ENCODE results near the gene HOXA7. TPM values are rescaled to one million over a fixed set of nuclear protein-coding genes. Genes with fewer than 3 reads are reported as not detected.

HOXA7 gene
- total RNA-seq, 3 donors from 2014 or later, result 4.6 to 8.8 (median 6.2) TPM

GRCh38 chr7:27159266-27160144 is 3.0 kb upstream of the HOXA7 start:
- Histone ChIP-seq H3K27ac (peak overlapping the region; percentile 91 to 96), H3K9me3 (no peaks in the 10 kb centered on the region), H3K4me1 (peaks cover 3 to 5% of the 10 kb centered on the region in 2 donors), H3K36me3 (no peaks in the 10 kb centered on the region), H3K4me3 (peak overlapping the region in 2 of 3 donors; percentile 65 to 85), H3K27me3 (peaks cover 3 to 26% of the 10 kb centered on the region in 2 donors)
- intact Hi-C loops (cut with DNase I; ENCODE audit: low total_unique reads), result loop anchor here (5.0 to 10.0 kb wide), 2 partner anchors 792 to 955 kb away; partner anchors contain the start of genes CBX3 and HNRNPA2B1
- TF ChIP-seq POLR2AphosphoS5 (IDR thresholded peaks at IDR 0.05), result no peak
- TF ChIP-seq CTCF (IDR thresholded peaks at IDR 0.05), result no peak
- TF ChIP-seq POLR2A (IDR thresholded peaks at IDR 0.05), result no peak
- DNase-seq (ENCODE audit: low spot score in 2 of 2), result peak in 1 of 2 donors; percentile 45

- no peaks in the 10 kb centered on the region for H3K36me3 ChIP-seq
- H3K27ac ChIP-seq, result peak overlapping the region; percentile 91 to 96
- H3K27me3 ChIP-seq, result peaks cover 3 to 29% of the 10 kb centered on the region in 2 donors
- TF ChIP-seq POLR2AphosphoS5 (IDR thresholded peaks at IDR 0.05) (no peak), CTCF (IDR thresholded peaks at IDR 0.05) (no peak), POLR2A (IDR thresholded peaks at IDR 0.05) (no peak)
- peak overlapping the region in 2 of 3 donors; percentile 65 to 93 for H3K4me3 ChIP-seq
- H3K4me1 ChIP-seq, result peaks cover 3 to 5% of the 10 kb centered on the region in 2 donors
- intact Hi-C loops (cut with DNase I; ENCODE audit: low total_unique reads), result loop anchor here (10.0 kb wide), 1 partner anchor 954 kb away; the partner anchor contains the start of genes CBX3 and HNRNPA2B1
- peak in 1 of 2 donors; percentile 52 for DNase-seq (ENCODE audit: low spot score in 2 of 2)
- no peaks in the 10 kb centered on the region for H3K9me3 ChIP-seq
Observed at GRCh38 chr7:27158436-27159265, 2.2 kb upstream of the HOXA7 start.

GRCh38 chr7:27157702-27158431 is 1.4 kb upstream of the HOXA7 start:
- Histone ChIP-seq H3K4me1 (peaks cover 4 to 5% of the 10 kb centered on the region in 2 donors), H3K27ac (peak overlapping the region; percentile 91 to 96), H3K4me3 (peak overlapping the region in 2 of 3 donors; percentile 65 to 93), H3K36me3 (no peaks in the 10 kb centered on the region), H3K9me3 (no peaks in the 10 kb centered on the region), H3K27me3 (peaks cover 5 to 37% of the 10 kb centered on the region in 2 donors)
- TF ChIP-seq POLR2AphosphoS5 (IDR thresholded peaks at IDR 0.05), result no peak
- no peak for TF ChIP-seq POLR2A (IDR thresholded peaks at IDR 0.05)
- no peak for TF ChIP-seq CTCF (IDR thresholded peaks at IDR 0.05)
- DNase-seq (ENCODE audit: low spot score in 2 of 2), result peak in 1 of 2 donors; percentile 41
- intact Hi-C loops (cut with DNase I; ENCODE audit: low total_unique reads), result loop anchor here (10.0 kb wide), 1 partner anchor 953 kb away; the partner anchor contains the start of genes CBX3 and HNRNPA2B1

GRCh38 chr7:27156916-27157701 is 634 bp upstream of the HOXA7 start:
- Histone ChIP-seq H3K27me3 (peaks cover 7 to 44% of the 10 kb centered on the region in 2 donors), H3K36me3 (no peaks in the 10 kb centered on the region), H3K4me1 (peaks cover 5 to 9% of the 10 kb centered on the region in 2 donors), H3K9me3 (no peaks in the 10 kb centered on the region), H3K4me3 (peak overlapping the region; percentile 65 to 93 (median 67)), H3K27ac (peak overlapping the region; percentile 91 to 96)
- DNase-seq (ENCODE audit: low spot score in 2 of 2), result peak in 1 of 2 donors; percentile 50
- intact Hi-C loops (cut with DNase I; ENCODE audit: low total_unique reads), result loop anchor here (10.0 kb wide), 1 partner anchor 952 kb away; the partner anchor contains the start of genes CBX3 and HNRNPA2B1
- TF ChIP-seq POLR2AphosphoS5 (IDR thresholded peaks at IDR 0.05) (no peak), CTCF (IDR thresholded peaks at IDR 0.05) (no peak), POLR2A (IDR thresholded peaks at IDR 0.05) (no peak)
